HG03066 (cell line): ENCODE results near the gene TOMM20.
"Not testable (repeated sequence)": the region's sequence is repeated elsewhere in the genome, so short reads cannot be mapped to it uniquely, and the experiment has no call there.

Source experiments
- ATAC-seq: cut with Tn5 transposase; IDR thresholded peaks from one replicate; pipeline ENCODE4 v1.9.1; 2021; ENCODE audit warnings: low read depth; ENCODE audit not compliant: unreplicated experiment

Gene TOMM20

GRCh38 chr1:235105051-235106043 is 23.3 kb downstream of the TOMM20 start:
- peak; percentile 85 for ATAC-seq

DNA sequence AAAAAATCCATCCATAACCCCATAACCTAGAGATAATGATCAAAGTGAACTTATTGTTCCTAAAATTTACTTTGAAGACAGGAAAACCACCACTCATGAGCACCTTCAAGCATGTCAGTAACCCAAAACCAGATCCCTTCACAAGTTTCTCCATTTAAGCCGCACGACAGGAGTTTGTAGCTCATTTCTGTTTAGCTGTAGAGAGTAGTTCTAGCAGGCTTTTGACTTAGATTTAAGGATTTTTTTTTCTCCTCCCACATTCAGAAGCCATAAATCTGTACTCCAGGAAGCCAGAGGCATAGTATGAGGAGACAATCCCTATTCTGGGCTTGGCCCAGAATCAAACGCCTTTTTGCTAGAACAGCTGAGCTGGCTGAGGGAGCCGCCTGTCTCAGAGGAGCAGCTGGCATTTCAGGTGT is 25.6 kb downstream of the TOMM20 start:
- ATAC-seq: no peak

DNA sequence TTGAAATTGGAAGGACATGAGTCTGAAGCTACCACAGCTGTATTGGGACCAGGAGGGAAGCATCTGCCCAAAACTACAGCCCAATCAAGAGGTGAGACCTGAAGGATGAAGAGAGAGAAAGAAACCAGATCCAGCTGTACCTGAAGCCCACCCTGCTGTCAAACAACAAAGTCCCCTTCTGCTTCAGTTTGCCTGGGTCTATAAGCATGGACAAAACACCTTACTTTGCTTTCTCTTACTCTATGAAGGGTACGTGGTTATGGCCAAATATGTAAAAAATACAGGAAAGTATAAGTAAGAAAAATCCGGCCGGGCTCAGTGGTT is 26.4 kb downstream of the TOMM20 start:
- no peak for ATAC-seq

DNA sequence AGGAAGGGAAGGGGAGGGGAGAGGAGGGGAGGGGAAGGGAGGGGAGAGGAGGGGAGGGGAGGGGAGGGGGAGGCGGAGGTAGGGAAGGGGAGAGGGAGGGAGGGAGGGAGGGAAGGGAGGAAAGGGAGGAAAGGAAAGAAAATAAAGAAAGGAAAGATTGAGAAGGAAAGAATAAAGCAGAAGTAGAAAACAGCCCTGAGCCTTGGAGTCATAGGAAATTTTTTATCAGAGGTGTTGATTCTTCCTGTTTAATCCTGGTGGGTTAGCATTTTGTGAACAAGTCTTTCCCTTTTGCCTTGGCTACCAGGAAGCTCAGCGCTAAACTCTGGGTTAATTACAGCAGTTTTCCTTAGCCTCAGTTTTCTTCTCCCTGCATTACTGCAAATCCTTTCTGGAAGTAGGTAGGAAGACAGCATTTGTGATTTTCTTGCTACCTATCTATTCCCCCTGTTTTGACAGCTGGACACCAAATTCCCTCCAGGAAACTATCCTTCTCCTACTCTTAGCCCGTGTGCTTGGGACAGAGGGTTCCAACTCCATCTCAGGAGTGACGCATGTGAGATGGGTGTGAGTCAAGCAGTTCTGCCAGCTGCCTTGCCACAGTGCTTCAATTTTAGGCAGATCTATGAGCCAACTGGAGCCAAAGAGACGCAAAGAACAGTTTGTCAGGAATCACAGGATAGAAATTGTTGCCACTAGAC is 26.9 kb downstream of the TOMM20 start:
- ATAC-seq: no peak

DNA sequence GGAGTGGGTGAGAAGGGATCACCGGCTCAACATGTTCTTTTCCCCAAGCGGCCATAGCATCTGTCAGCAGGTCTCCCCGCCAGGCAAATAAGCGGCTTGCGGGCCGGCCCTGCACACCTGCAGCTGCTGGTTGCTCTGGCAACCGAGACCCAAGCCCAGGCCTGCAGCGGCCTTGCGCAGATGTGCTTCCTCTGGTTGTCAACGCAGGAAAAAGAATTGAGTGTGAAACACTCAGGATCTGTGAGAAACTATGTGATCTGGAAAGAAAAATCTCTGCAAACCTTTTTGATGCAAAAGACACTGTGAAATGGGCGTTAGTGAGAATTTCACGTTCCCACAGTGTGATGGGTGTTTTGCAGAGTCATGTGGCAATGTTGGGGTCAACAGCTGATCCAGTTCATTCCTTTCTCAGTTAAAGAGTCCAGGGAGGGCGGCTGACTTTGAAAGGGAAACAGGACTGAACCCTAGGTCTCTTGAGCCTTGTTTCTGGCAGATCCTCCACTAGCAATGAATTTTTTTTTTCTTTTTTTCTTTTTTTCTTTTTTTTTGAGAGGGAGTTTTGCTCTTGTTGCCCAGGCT is 28.4 kb downstream of the TOMM20 start:
- no peak for ATAC-seq

DNA sequence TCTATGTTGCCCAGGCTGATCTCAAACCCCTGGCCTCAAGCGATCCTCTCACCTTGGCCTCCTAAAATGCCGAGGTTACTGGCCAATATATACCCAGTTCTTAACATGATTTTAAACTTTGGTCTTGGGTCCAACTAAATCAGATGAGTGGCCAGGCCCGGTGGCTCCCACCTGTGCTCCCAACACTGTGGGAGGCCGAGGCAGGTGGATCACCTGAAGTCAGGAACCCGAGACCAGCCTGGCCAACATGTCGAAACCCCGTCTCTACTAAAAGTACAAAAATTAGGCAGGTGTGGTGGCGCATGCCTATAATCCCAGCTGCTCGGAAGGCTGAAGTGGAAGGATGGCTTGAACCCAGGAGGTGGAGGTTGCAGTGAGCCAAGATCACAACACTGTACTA is 29.6 kb downstream of the TOMM20 start:
- ATAC-seq: no peak

- ATAC-seq: no peak
These were observed 30.1 kb downstream of the TOMM20 start for GRCh38 chr1:235098547-235098946.

GRCh38 chr1:235097501-235097900 is 31.1 kb downstream of the TOMM20 start:
- not testable (repeated sequence) for ATAC-seq

DNA sequence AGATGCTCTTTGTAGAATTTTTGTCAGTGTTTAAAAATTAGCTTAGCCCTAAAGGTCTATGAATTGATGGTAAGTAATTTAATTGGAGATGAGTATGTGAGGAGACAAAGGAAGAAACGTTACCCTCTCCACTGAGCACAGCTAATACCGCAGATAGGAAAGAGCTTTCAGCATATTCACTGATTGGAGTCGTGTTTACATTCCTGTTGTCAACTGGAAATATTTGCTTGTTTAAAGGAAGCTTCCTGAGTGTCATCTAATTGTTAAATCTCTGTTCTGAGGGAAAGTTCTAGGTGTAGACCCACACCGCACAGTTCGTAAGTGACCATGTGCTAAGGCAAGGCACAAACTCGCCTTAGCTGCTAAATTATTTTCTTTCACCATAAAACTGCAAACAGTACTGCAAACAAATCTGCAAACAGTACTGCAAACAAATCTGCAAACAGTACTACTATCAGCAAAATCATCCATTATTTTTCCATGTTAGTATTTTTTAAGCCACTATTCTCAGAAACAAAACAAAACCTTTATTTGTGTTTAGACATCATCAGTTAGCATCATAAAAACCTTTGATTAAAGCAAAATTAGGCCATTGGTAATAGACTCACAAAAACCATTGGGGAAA is 32.6 kb downstream of the TOMM20 start:
- no peak for ATAC-seq

DNA sequence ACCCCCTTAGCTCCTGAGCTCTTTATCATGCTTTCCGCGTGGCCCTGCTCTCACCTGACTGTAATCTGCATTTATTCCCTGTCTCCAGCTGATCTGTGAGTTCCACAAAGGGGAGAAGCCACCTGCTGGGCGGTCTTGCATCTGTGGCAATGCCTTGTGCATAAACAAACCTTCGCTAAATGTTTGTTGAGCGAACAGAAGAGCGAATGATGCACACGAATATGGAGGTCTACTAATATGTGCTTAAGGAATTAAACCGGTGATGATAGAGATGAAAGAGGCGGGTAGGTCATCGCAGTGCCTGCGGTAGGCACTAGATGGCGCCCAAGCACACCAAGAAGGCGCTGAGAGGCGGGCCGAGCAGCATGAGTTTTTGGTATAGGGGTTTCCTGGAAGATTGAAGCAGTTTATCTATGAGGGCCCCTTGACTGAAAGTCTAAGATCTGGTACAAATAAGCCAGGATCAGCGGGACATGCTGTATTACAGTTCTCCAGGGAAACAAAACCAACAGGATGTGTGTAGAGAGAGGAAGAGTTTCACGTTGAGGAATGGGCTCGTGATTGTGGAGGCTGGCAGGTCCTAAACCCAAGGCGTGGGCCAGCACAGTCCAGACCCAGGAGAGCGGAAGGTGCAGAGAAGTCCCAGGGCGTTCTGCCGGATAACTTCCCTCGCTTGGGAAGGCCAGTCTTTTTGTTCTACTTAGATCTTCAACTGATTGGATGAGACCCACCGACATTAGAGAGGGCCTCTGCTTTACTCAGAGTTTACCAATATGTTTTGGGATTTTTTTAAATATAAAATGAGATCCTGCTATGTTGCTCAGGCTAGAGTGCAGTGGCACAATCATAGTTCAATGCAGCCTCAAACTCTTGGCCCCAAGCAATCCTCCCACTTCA is 34.7 kb downstream of the TOMM20 start:
- ATAC-seq: no peak

- no peak for ATAC-seq
These were observed 35.5 kb downstream of the TOMM20 start for GRCh38 chr1:235093013-235093695.

DNA sequence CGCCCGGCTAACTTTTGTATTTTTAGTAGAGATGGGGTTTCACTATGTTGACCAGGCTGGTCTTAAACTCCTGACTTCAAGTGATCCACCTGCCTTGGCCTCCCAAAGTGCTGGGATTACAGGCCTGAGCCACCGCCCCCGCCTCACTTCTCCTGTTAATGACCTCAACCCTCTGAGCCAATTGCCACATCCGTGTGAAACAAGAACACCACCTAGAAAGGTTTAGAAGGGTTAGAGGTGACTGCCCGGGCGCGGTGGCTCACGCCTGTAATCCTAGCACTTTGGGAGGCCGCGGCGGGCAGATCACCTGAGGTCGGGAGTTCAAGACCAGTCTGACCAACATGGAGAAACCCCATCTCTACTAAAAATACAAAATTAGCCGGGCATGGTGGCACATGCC is 36.2 kb downstream of the TOMM20 start:
- not testable (repeated sequence) for ATAC-seq

DNA sequence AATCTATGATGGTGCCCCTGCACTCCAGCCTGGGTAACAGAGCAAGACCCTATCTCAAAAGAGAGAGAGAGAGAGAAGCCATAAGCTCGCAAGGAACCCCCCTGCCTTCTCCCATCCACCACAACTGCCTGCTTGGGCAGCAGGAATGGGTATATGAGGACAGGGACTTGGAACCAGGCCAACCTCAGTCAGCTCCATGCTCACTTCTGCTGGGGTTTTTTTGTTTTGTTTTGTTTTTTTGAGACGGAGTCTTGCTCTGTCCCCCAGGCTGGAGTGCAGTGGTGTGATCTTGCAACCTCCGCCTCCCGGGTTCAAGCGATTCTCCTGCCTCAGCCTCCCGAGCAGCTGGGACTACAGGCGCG is 36.6 kb downstream of the TOMM20 start:
- ATAC-seq: not testable (repeated sequence)

- ATAC-seq: not testable (repeated sequence)
These were observed 37.2 kb downstream of the TOMM20 start for GRCh38 chr1:235091319-235092044.

DNA sequence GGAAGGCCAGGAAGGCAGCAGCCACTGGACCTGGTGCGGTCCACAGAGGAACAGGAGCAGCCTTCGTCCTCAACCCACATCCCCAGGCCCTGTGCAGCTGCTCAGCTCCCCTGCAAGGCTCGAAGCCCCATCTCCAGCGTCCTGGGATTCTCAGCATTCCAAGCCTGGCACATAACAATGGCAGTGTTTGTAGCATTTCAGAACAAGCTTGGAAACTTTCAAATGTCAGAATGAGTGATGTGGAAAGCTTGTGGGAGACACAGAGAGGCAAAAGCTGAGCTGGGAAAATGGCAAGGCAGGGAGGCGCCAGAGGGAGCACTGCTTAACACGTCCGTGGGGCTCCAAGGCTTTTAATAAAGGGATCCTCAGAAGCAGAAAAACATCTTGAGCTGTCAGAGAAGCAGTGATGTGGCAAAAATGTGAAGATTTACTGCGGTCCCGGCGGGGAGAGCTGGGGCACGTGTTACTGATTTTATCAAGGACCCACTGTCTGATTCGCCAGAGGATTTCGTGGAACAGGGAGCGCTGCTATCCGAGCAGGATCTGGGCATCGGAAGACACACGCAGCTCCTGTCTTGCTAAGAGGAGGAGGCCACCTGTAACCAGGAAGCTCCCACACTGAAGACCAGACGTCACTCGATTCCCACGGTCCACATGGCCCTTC is 38.1 kb downstream of the TOMM20 start:
- no peak for ATAC-seq

DNA sequence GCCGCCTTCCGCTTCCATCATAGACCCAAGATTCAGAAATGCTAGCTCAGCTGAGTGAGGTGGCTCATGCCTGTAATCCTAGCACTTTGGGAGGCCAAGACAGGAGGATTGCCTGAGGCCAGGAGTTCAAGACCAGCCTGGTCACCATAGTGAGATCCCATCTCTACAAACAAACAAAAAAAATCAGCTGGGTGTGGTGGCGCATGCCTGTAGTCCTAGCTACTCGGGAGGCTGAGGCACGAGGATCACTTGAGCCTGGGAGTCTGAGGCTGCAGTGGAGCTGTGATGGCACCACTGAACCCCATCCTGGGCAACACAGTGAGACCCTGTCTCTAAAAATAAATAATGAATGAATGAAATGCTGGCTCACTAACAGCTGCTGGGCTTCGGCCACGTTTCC is 39.7 kb downstream of the TOMM20 start:
- ATAC-seq: no peak

GRCh38 chr1:235088430-235088829 is 40.2 kb downstream of the TOMM20 start:
- ATAC-seq: no peak

DNA sequence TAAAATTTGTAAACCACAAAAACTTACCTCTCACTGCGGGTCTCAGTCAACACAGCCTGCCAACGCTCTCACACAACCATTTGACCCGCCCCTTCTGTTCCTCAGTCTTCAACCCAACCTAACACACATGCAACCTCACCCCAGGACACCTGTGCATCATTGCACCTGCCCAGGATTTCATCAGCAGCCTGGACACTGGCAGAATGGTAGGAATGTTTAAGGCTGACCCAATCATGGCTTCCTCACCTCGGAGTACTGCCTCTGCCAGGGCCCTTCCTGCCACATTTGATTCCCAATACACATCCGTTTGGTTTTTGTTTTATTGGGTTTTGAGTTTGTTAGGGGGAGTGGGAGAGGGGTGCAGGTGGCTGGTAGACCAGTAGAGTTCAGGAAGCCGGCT is 40.7 kb downstream of the TOMM20 start:
- no peak for ATAC-seq
